HepG2 (cell line): ENCODE results near the gene ZNF653. TPM values are rescaled to one million over a fixed set of nuclear protein-coding genes. Genes with fewer than 3 reads are reported as not detected.

Experiments
- ATAC-seq: fragments of 200-7000 bp; cut with Tn5 transposase; 3 replicates; pipeline ENCODE4 v1.9.1; 2020; ENCODE audit warnings: mild to moderate bottlenecking, moderate library complexity
- BruUV-seq: library from RNA; stranded (reverse); fragments of 400-500 nt; replicated peaks from 2 replicates; lab custom pipeline; 2021; lab: Mats Ljungman, UMichigan
- CTCF ChIA-PET: fragments of 300-600 bp; formaldehyde crosslinking; extraction: SDS; loops from one replicate; lab custom pipeline; 2021; ENCODE audit warnings: low total read pairs, inconsistent platforms, low intra/inter-chr PET ratio; lab: Yijun Ruan, JAX
- POLR2A ChIA-PET: fragments of 350-600 bp; sonication (Branson Sonifier 250); formaldehyde crosslinking; loops from one replicate; lab custom pipeline; 2020; ENCODE audit warnings: antibody characterized with exemption, inconsistent platforms; lab: Yijun Ruan, JAX
- DNase-seq: peaks from one replicate; pipeline ENCODE4 v3.0.0-alpha.2; 2015; ENCODE audit warnings: low spot score
- FAIRE-seq: peaks from 3 replicates; lab custom pipeline; 2011; peaks lifted over from hg19 to GRCh38; lab: Jason Lieb, UNC
- H2AFZ ChIP-seq: one replicate; pipeline ENCODE4 v1.6.1; 2011; ENCODE audit warnings: low read length, inconsistent platforms
- H3K27ac ChIP-seq: fragments of 300-600 bp; 3 replicates; pipeline ENCODE4 v1.8.0; 2011; ENCODE audit warnings: mixed run types, mild to moderate bottlenecking, mixed read lengths, low read length, inconsistent platforms; ENCODE audit not compliant: insufficient read depth; ENCODE audit errors: extremely low read length
- H3K27me3 ChIP-seq, 2 experiments: fragments of 200-600 bp in 1 of 2; 2 replicates in 1 of 2; 3 replicates in 1 of 2; pipeline versions ENCODE4 v1.6.0 to v1.8.0; 2011; ENCODE audit warnings: low read length in 2 of 2, mild to moderate bottlenecking in 2 of 2, moderate library complexity in 2 of 2, inconsistent platforms in 1 of 2; ENCODE audit not compliant: insufficient read depth in 2 of 2, control insufficient read depth in 1 of 2
- H3K36me3 ChIP-seq, 2 experiments: fragments of 200-600 bp in 1 of 2; replicated peaks in 1 of 2; 2 replicates in 1 of 2; 3 replicates in 1 of 2; pipeline versions ENCODE4 v1.5.1 to v1.8.0; 2011; ENCODE audit warnings: low read length in 2 of 2, inconsistent platforms in 1 of 2; ENCODE audit not compliant: insufficient read depth in 2 of 2, control insufficient read depth in 1 of 2
- H3K4me1 ChIP-seq: 2 replicates; pipeline ENCODE4 v1.5.1; 2012; ENCODE audit warnings: low read length, inconsistent platforms; ENCODE audit not compliant: insufficient read depth
- H3K4me2 ChIP-seq: 2 replicates; pipeline ENCODE4 v1.6.0; 2011; ENCODE audit warnings: low read depth, low read length, inconsistent platforms
- H3K4me3 ChIP-seq, 3 experiments: fragments of 200-600 bp in 1 of 3; sonication (generic), shearing (Covaris generic) in 1 of 3; replicated peaks in 1 of 3; 2 replicates each; pipeline ENCODE4 v1.5.1; 2011 to 2016; ENCODE audit warnings: low read length in 3 of 3, inconsistent platforms in 2 of 3, low read depth in 2 of 3, mild to moderate bottlenecking in 2 of 3, control low read depth in 1 of 3, mixed read lengths in 1 of 3; ENCODE audit not compliant: insufficient read depth in 1 of 3
- H3K79me2 ChIP-seq: one replicate; pipeline ENCODE4 v1.6.1; 2011; ENCODE audit warnings: low read length, inconsistent platforms; ENCODE audit not compliant: insufficient read depth
- H3K9ac ChIP-seq: 2 replicates; pipeline ENCODE4 v1.6.0; 2011; ENCODE audit warnings: mild to moderate bottlenecking, low read depth, low read length, inconsistent platforms; ENCODE audit not compliant: insufficient read depth
- H3K9me3 ChIP-seq: 2 replicates; pipeline ENCODE4 v1.5.1; 2012; ENCODE audit warnings: mild to moderate bottlenecking, low read length
- H4K20me1 ChIP-seq: 2 replicates; pipeline ENCODE4 v1.6.0; 2011; ENCODE audit warnings: inconsistent platforms, mild to moderate bottlenecking, low read length, moderate library complexity; ENCODE audit not compliant: insufficient read depth
- ELF4 ChIP-seq: sonication (generic); formaldehyde crosslinking; IDR thresholded peaks from 2 replicates; pipeline ENCODE4 v1.5.0; 2020; ENCODE audit warnings: missing genetic modification reagents, mild to moderate bottlenecking, moderate library complexity, borderline replicate concordance
- FIP1L1 ChIP-seq: fragments of 200-400 bp; formaldehyde crosslinking; IDR thresholded peaks from 2 replicates; pipeline ENCODE4 v1.6.1; 2018; ENCODE audit warnings: low read depth, mild to moderate bottlenecking, low read length, moderate library complexity, borderline replicate concordance; ENCODE audit not compliant: insufficient read depth
- KLF11 ChIP-seq: IDR thresholded peaks from 2 replicates; pipeline ENCODE4 v1.6.1; 2016; ENCODE audit warnings: missing compliant biosample characterization
- RXRB ChIP-seq: IDR thresholded peaks from 2 replicates; pipeline ENCODE4 v1.6.1; 2016; ENCODE audit warnings: borderline replicate concordance, missing genetic modification reagents, missing compliant biosample characterization
- TBP ChIP-seq: sonication (generic); formaldehyde crosslinking; IDR thresholded peaks from 2 replicates; pipeline ENCODE4 v1.5.0; 2020; ENCODE audit warnings: missing genetic modification reagents
- ZNF484 ChIP-seq: sonication (generic); formaldehyde crosslinking; IDR thresholded peaks from 2 replicates; pipeline ENCODE4 v1.5.1; 2020; ENCODE audit warnings: mild to moderate bottlenecking, low read depth, missing genetic modification reagents, borderline replicate concordance
- ZNF644 ChIP-seq: IDR thresholded peaks from 2 replicates; pipeline ENCODE4 v1.6.1; 2016; ENCODE audit warnings: low read depth
- WGBS: methylation state at CpG from one replicate; pipeline ENCODE4 v1.1.6; 2017; ENCODE audit warnings: low lambda C conversion rate; 5-methylcytosine and 5-hydroxymethylcytosine counted together
- in situ Hi-C: cut with HindIII; loops from 2 replicates; pipeline ENCODE4 v1.10.0; 2017; ENCODE audit warnings: low pct_unique_long_range_greater_than_20kb; ENCODE audit not compliant: extremely low pct_ligation_motif_present
- intact Hi-C: fragments of 100-400 bp; cut with micrococcal nuclease; formaldehyde crosslinking; loops from one replicate; pipeline ENCODE4 v1.10.0; 2022; ENCODE audit not compliant: unreplicated experiment
- polyA plus RNA-seq, 8 experiments: library from polyadenylated mRNA; depleted of rRNA in 3 of 8; stranded (reverse) in 7 of 8; unstranded in 1 of 8; fragments of >200 nt; fragmentation: Illumina TruSeq in 4 of 8; extraction: Trizol in 4 of 8; gene quantifications; 2 replicates each; pipeline versions ENCODE4 v1.2.1 to v1.2.3, GENCODE V29; 2011 to 2016; ENCODE audit warnings: low read depth in 4 of 8, missing spikeins in 1 of 8, mixed read lengths in 1 of 8; ENCODE audit not compliant: insufficient read depth in 1 of 8
- total RNA-seq, 5 experiments: library from RNA; depleted of rRNA; stranded (reverse); fragments of >200 nt; fragmentation: Illumina TruSeq; extraction: Trizol; gene quantifications; 2 replicates each; pipeline ENCODE4 v1.2.3, GENCODE V29; 2016; ENCODE audit warnings: low read depth in 1 of 5
- TF ChIP-seq, protein P1 (sequence below): sonication (generic); formaldehyde crosslinking; IDR thresholded peaks from 2 replicates; pipeline ENCODE4; 2020; ENCODE audit warnings: missing genetic modification reagents, mild to moderate bottlenecking, borderline replicate concordance

ZNF653 gene
- total and polyA plus RNA-seq, 2 of the 13 experiments (the other 11 are each of a cell fraction or from before 2014, with no cell fraction given), result 4.7 to 7.1 TPM

- no peak for TF ChIP-seq ZNF484 (CRISPR knock-in tag)
- TF ChIP-seq KLF11 (CRISPR knock-in tag), result no peak
Observed at GRCh38 chr19:11528551-11529341, 23.1 kb upstream of the ZNF653 start, which contains the start of gene ECSIT (continued).

DNA sequence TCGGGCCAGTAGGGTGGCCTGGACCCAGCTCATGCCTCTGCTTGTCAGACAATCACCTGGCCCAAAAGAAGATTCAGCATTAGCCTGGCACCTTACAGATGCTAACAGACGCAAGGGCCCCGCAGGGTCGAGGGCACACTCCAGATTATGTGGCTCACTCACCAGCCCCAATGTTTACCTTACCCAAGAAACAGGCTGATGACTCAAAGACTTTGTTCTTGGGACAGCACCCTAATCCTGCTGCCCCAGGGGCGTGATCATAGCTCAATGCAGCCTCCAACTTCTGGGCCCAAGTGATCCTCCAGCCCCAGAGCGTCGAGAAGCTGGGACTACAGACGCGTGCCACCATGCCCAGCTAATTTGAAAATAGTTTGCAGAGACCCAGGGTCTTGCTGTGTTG, 13.5 kb upstream of the ZNF653 start:
- 95% methylated on average over 4 of the region's 9 CpGs for WGBS
- BruUV-seq, result no TSS peak
- CTCF ChIA-PET, result no interaction called here
- H3K9me3 ChIP-seq, result no peaks in the 10 kb centered on the region
- H3K4me1 ChIP-seq, result no peaks in the 10 kb centered on the region
- no peak overlapping the region for H3K9ac ChIP-seq
- H3K36me3 ChIP-seq, result peaks cover 0 to 19% of the 10 kb centered on the region in 2 experiments; a peak in 4 of 5 replicates
- intact Hi-C loops, result no loop called here
- no peak for TF ChIP-seq FIP1L1
- no peak for TF ChIP-seq ELF4 (CRISPR knock-in tag)
- no peak for TF ChIP-seq ZNF644 (CRISPR knock-in tag)
- TF ChIP-seq, protein P1, sequence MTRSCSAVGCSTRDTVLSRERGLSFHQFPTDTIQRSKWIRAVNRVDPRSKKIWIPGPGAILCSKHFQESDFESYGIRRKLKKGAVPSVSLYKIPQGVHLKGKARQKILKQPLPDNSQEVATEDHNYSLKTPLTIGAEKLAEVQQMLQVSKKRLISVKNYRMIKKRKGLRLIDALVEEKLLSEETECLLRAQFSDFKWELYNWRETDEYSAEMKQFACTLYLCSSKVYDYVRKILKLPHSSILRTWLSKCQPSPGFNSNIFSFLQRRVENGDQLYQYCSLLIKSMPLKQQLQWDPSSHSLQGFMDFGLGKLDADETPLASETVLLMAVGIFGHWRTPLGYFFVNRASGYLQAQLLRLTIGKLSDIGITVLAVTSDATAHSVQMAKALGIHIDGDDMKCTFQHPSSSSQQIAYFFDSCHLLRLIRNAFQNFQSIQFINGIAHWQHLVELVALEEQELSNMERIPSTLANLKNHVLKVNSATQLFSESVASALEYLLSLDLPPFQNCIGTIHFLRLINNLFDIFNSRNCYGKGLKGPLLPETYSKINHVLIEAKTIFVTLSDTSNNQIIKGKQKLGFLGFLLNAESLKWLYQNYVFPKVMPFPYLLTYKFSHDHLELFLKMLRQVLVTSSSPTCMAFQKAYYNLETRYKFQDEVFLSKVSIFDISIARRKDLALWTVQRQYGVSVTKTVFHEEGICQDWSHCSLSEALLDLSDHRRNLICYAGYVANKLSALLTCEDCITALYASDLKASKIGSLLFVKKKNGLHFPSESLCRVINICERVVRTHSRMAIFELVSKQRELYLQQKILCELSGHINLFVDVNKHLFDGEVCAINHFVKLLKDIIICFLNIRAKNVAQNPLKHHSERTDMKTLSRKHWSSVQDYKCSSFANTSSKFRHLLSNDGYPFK (CRISPR knock-in tag), result no peak
- no peak for TF ChIP-seq TBP (CRISPR knock-in tag)
- no peak for TF ChIP-seq RXRB (CRISPR knock-in tag)
- TF ChIP-seq, all 625 proteins: peak for 0
- Histone ChIP-seq H3K79me2 (no peaks in the 10 kb centered on the region), H3K27me3 (no peaks in the 10 kb centered on the region; a peak in 1 of 5 replicates), H3K4me3 (no peak overlapping the region), H3K4me2 (no peak overlapping the region), H3K27ac (no peak overlapping the region), H4K20me1 (no peaks in the 10 kb centered on the region), H2AFZ (no peak overlapping the region)
- ATAC-seq, result no peak
- POLR2A ChIA-PET, result no interaction called here
- no peak for FAIRE-seq
- DNase-seq, result no peak
- in situ Hi-C loops, result no loop called here
